ENCODE measurements around the gene SPINK13.
"Not testable (repeated sequence)": the region's sequence is repeated elsewhere in the genome, so short reads cannot be mapped to it uniquely, and the experiment has no call there.

The SPINK13 gene

GRCh38 chr5:148312153-148312552 lies 43.6 kb downstream of the SPINK13 start, which contains the start of gene SPINK7:
Gene SPINK7, plus strand, starts transcription at chr5:148312423. Its CDS starts 61 bp downstream, at chr5:148312484.
- DNase-seq (ENCODE audit: low read depth), result no peak

- no peak for DNase-seq (ENCODE audit: low read depth)
Observed at GRCh38 chr5:148314187-148314586, 45.6 kb downstream of the SPINK13 start.

GRCh38 chr5:148314731-148315130 lies 46.1 kb downstream of the SPINK13 start:
- DNase-seq (ENCODE audit: low read depth), result no peak

GRCh38 chr5:148320011-148320963 lies 51.7 kb downstream of the SPINK13 start:
- not testable (repeated sequence) for DNase-seq (ENCODE audit: low read depth)

GRCh38 chr5:148333262-148333849 lies 64.8 kb downstream of the SPINK13 start:
- DNase-seq (ENCODE audit: low read depth), result no peak

- DNase-seq (ENCODE audit: low read depth), result no peak
Observed at GRCh38 chr5:148335259-148335658, 66.7 kb downstream of the SPINK13 start, which contains the start of gene SPINK9. Gene SPINK9, plus strand, starts transcription at chr5:148335559. Its CDS starts 55 bp downstream, at chr5:148335614.

Measured in amniotic epithelial cell (primary cell).